Upper lobe of left lung (tissue), 4 donors: ENCODE results near the gene MCTP1.

ENCODE experiments used
- CTCF ChIP-seq, 6 experiments: fragments of 450-650 bp in 4 of 6; fragments of 200-600 bp in 2 of 6; sonication (generic) in 2 of 6; IDR thresholded peaks; one replicate each; pipeline ENCODE4 v1.5.1; 2016 to 2019; ENCODE audit warnings: antibody characterized with exemption in 6 of 6
- POLR2A ChIP-seq, 4 donors: fragments of 450-650 bp; IDR thresholded peaks; one replicate each; pipeline ENCODE4 v1.5.1; 2016 to 2017; ENCODE audit warnings: antibody characterized with exemption in 4 of 4, mild to moderate bottlenecking in 2 of 4

GRCh38 chr5:94849821-94850736, 434.8 kb downstream of the MCTP1 start:
- TF ChIP-seq CTCF (IDR thresholded peaks at IDR 0.05) (peak in 5 of 6 experiments; percentile 10 to 56 (median 47)), POLR2A (IDR thresholded peaks at IDR 0.05) (no peak)
